Neural cell (in vitro differentiated cells): ENCODE measurements around the gene IL17REL. TPM values are rescaled to one million over a fixed set of nuclear protein-coding genes. Genes with fewer than 3 reads are reported as not detected.

Experiments
- H2AFZ ChIP-seq: fragments of 200-600, 300-800 bp; sonication (generic), shearing (Covaris generic); 2 replicates; pipeline ENCODE4 v1.6.0; 2014; ENCODE audit warnings: low read depth, mild to moderate bottlenecking, antibody characterized with exemption, low read length, moderate library complexity
- H3F3A ChIP-seq: fragments of 200-600 bp; shearing (Covaris generic); 2 replicates; pipeline ENCODE4 v1.6.1; 2016; ENCODE audit warnings: mild to moderate bottlenecking, moderate library complexity, mixed read lengths, antibody characterized with exemption, low read length; ENCODE audit not compliant: insufficient read depth, poor library complexity, severe bottlenecking
- H3K27ac ChIP-seq: fragments of 200-600, 300-800 bp; sonication (generic), shearing (Covaris generic); 2 replicates; pipeline ENCODE4 v1.5.1; 2014; ENCODE audit warnings: mild to moderate bottlenecking, low read length, moderate library complexity
- H3K27me3 ChIP-seq: fragments of 300-800, 200-600 bp; sonication (generic), shearing (Covaris generic); 2 replicates; pipeline ENCODE4 v1.6.0; 2014; ENCODE audit warnings: mild to moderate bottlenecking, low read depth, low read length, moderate library complexity; ENCODE audit not compliant: insufficient read depth
- H3K36me3 ChIP-seq: fragments of 300-800, 200-600 bp; sonication (generic), shearing (Covaris generic); 2 replicates; pipeline ENCODE4 v1.5.1; 2014; ENCODE audit warnings: mild to moderate bottlenecking, antibody characterized with exemption, low read length, moderate library complexity; ENCODE audit not compliant: insufficient read depth
- H3K4me2 ChIP-seq: fragments of 300-800, 200-600 bp; sonication (generic), shearing (Covaris generic); 2 replicates; pipeline ENCODE4 v1.6.0; 2014; ENCODE audit warnings: mild to moderate bottlenecking, low read length
- H3K4me3 ChIP-seq: fragments of 300-800, 200-600 bp; sonication (generic), shearing (Covaris generic); 2 replicates; pipeline ENCODE4 v1.5.1; 2014; ENCODE audit warnings: mild to moderate bottlenecking, low read length, moderate library complexity
- H3K79me2 ChIP-seq: fragments of 200-600 bp; shearing (Covaris generic); replicated peaks from 2 replicates; pipeline ENCODE4 v1.6.0; 2014; ENCODE audit warnings: mild to moderate bottlenecking, low read length, moderate library complexity; ENCODE audit not compliant: insufficient read depth
- H3K9ac ChIP-seq: fragments of 300-800, 200-600 bp; sonication (generic), shearing (Covaris generic); 2 replicates; pipeline ENCODE4 v1.6.1; 2016; ENCODE audit warnings: mild to moderate bottlenecking, low read length, mixed read lengths
- H3K9me2 ChIP-seq: fragments of 200-600 bp; shearing (Covaris generic); 2 replicates; pipeline ENCODE4 v1.6.1; 2016; ENCODE audit warnings: mild to moderate bottlenecking, low read length, mixed read lengths; ENCODE audit not compliant: insufficient read depth
- H3K9me3 ChIP-seq: fragments of 200-600, 300-800 bp; sonication (generic), shearing (Covaris generic); 2 replicates; pipeline ENCODE4 v1.6.1; 2016; ENCODE audit warnings: mild to moderate bottlenecking, mixed run types, low read length, moderate library complexity, mixed read lengths
- H4K20me1 ChIP-seq: fragments of 200-600 bp; shearing (Covaris generic); 2 replicates; pipeline ENCODE4 v1.6.1; 2016; ENCODE audit warnings: mild to moderate bottlenecking, mixed run types; ENCODE audit not compliant: insufficient read depth
- EP300 ChIP-seq: fragments of 450-650 bp; conservative IDR thresholded peaks from 2 replicates; pipeline ENCODE4 v1.6.1; 2014; ENCODE audit warnings: antibody characterized with exemption, mild to moderate bottlenecking, moderate library complexity; ENCODE audit not compliant: poor library complexity, severe bottlenecking
- EZH2 ChIP-seq: fragments of 200-600, 300-800 bp; shearing (Covaris generic), sonication (generic); IDR thresholded peaks from 2 replicates; pipeline ENCODE4 v1.6.1; 2014; ENCODE audit warnings: antibody characterized with exemption, low read length, borderline replicate concordance, mild to moderate bottlenecking; ENCODE audit not compliant: insufficient read depth, poor library complexity, severe bottlenecking
- MXI1 ChIP-seq: fragments of 450-650 bp; conservative IDR thresholded peaks from 2 replicates; pipeline ENCODE4 v1.6.1; 2014; ENCODE audit warnings: antibody characterized with exemption, mild to moderate bottlenecking; ENCODE audit not compliant: poor library complexity, severe bottlenecking
- POLR2AphosphoS5 ChIP-seq: IDR thresholded peaks from 2 replicates; pipeline ENCODE4 v1.6.1; 2012
- RAD21 ChIP-seq: fragments of 450-650 bp; conservative IDR thresholded peaks from 2 replicates; pipeline ENCODE4 v1.6.1; 2014; ENCODE audit warnings: antibody characterized with exemption, mild to moderate bottlenecking, moderate library complexity
- SMC3 ChIP-seq: fragments of 450-650 bp; conservative IDR thresholded peaks from 2 replicates; pipeline ENCODE4 v1.6.1; 2014; ENCODE audit warnings: antibody characterized with exemption, mild to moderate bottlenecking, moderate library complexity; ENCODE audit not compliant: poor library complexity
- TAF1 ChIP-seq: IDR thresholded peaks from 2 replicates; pipeline ENCODE4 v1.6.1; 2012; ENCODE audit warnings: low read depth
- polyA plus RNA-seq: library from polyadenylated mRNA; depleted of rRNA; stranded (reverse); fragments of >200 nt; gene quantifications from 2 replicates; pipeline ENCODE4 v1.2.3, GENCODE V29; 2014
- TF ChIP-seq, protein P1 (sequence below): fragments of 450-650 bp; IDR thresholded peaks from 2 replicates; pipeline ENCODE4 v1.5.1; 2014; ENCODE audit warnings: antibody characterized with exemption, mild to moderate bottlenecking, moderate library complexity; ENCODE audit not compliant: poor library complexity, severe bottlenecking
- TF ChIP-seq, protein P2 (sequence below): IDR thresholded peaks from 2 replicates; pipeline ENCODE4 v1.6.1; 2012; ENCODE audit warnings: borderline replicate concordance

Gene IL17REL
- polyA plus RNA-seq, 1 donor from 2014 or later: not detected

DNA sequence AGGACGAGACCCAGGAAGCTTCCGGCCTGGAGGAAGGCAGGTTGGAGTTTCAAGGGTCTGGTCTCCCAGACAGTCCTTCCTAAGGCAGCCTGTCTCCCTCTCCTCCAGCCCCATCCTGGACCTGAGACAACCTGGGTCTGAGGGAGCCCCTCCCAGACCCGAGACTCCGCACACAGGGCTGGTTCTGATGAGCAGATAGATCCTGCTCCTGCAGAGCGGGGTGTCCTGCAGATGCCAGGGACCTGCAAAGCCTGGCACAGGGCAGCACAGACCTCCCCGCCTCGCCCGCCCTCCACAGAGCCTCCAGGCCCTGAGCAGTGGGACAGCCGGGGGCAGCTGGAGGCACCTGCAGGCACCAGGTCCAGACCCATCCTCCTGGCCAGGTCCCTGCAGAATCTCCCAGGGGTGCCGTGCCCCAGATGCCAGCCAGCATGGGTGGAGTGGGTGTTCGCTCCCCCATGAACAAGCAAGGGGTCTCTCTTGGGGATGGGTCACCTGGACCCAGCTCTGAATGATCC is 44.2 kb downstream of the IL17REL start:
- no peak for TF ChIP-seq TAF1
- TF ChIP-seq, protein P1, sequence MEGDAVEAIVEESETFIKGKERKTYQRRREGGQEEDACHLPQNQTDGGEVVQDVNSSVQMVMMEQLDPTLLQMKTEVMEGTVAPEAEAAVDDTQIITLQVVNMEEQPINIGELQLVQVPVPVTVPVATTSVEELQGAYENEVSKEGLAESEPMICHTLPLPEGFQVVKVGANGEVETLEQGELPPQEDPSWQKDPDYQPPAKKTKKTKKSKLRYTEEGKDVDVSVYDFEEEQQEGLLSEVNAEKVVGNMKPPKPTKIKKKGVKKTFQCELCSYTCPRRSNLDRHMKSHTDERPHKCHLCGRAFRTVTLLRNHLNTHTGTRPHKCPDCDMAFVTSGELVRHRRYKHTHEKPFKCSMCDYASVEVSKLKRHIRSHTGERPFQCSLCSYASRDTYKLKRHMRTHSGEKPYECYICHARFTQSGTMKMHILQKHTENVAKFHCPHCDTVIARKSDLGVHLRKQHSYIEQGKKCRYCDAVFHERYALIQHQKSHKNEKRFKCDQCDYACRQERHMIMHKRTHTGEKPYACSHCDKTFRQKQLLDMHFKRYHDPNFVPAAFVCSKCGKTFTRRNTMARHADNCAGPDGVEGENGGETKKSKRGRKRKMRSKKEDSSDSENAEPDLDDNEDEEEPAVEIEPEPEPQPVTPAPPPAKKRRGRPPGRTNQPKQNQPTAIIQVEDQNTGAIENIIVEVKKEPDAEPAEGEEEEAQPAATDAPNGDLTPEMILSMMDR: no peak
- TF ChIP-seq MXI1: no peak
- TF ChIP-seq SMC3: no peak
- TF ChIP-seq POLR2AphosphoS5: no peak
- TF ChIP-seq EZH2: no peak
- Histone ChIP-seq H4K20me1 (no peaks in the 10 kb centered on the region), H3K36me3 (no peaks in the 10 kb centered on the region), H3K27ac (no peak overlapping the region), H3F3A (no peaks in the 10 kb centered on the region), H3K9me2 (no peaks in the 10 kb centered on the region), H2AFZ (no peak overlapping the region), H3K79me2 (no peaks in the 10 kb centered on the region), H3K4me2 (no peak overlapping the region), H3K4me3 (no peak overlapping the region), H3K27me3 (peaks cover 23% of the 10 kb centered on the region), H3K9ac (no peak overlapping the region), H3K9me3 (no peaks in the 10 kb centered on the region)

DNA sequence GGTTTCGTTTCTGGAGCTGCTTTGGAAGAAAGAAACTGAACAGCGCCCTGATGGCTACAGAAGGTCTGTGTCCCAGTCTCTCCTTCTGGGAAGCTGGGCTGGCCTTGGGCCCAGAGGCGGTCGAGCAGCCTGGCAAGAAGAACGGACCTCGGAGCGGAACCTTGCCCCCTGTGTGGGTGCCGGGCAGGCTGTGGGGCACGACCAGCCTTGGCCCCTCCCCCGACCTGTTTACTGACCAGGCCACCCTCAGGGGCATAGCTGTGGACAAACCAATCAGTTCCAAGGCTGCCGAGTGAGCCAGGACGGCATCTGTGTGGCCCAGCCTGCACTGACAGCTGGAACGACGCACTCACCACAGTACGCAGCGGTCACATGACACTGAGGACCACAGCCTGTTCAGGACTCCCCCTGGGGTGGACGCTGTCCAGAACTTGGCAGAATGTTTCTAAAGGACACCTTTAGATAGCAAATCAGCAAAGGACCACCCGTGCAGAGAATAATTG is 44.8 kb downstream of the IL17REL start:
- Histone ChIP-seq H4K20me1 (no peaks in the 10 kb centered on the region), H3F3A (no peaks in the 10 kb centered on the region), H3K9me2 (no peaks in the 10 kb centered on the region), H3K9ac (no peak overlapping the region), H3K4me3 (no peak overlapping the region), H3K9me3 (no peaks in the 10 kb centered on the region), H3K79me2 (no peaks in the 10 kb centered on the region), H2AFZ (no peak overlapping the region), H3K27ac (no peak overlapping the region), H3K36me3 (no peaks in the 10 kb centered on the region), H3K27me3 (peaks cover 19% of the 10 kb centered on the region), H3K4me2 (no peak overlapping the region)
- TF ChIP-seq RAD21 (no peak), MXI1 (no peak), POLR2AphosphoS5 (no peak), SMC3 (no peak), EZH2 (no peak), EP300 (no peak), TAF1 (no peak)
- TF ChIP-seq, protein P2, sequence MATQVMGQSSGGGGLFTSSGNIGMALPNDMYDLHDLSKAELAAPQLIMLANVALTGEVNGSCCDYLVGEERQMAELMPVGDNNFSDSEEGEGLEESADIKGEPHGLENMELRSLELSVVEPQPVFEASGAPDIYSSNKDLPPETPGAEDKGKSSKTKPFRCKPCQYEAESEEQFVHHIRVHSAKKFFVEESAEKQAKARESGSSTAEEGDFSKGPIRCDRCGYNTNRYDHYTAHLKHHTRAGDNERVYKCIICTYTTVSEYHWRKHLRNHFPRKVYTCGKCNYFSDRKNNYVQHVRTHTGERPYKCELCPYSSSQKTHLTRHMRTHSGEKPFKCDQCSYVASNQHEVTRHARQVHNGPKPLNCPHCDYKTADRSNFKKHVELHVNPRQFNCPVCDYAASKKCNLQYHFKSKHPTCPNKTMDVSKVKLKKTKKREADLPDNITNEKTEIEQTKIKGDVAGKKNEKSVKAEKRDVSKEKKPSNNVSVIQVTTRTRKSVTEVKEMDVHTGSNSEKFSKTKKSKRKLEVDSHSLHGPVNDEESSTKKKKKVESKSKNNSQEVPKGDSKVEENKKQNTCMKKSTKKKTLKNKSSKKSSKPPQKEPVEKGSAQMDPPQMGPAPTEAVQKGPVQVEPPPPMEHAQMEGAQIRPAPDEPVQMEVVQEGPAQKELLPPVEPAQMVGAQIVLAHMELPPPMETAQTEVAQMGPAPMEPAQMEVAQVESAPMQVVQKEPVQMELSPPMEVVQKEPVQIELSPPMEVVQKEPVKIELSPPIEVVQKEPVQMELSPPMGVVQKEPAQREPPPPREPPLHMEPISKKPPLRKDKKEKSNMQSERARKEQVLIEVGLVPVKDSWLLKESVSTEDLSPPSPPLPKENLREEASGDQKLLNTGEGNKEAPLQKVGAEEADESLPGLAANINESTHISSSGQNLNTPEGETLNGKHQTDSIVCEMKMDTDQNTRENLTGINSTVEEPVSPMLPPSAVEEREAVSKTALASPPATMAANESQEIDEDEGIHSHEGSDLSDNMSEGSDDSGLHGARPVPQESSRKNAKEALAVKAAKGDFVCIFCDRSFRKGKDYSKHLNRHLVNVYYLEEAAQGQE: no peak
- TF ChIP-seq, protein P1: no peak
